ENCODE results near the gene S1PR3.

DNA sequence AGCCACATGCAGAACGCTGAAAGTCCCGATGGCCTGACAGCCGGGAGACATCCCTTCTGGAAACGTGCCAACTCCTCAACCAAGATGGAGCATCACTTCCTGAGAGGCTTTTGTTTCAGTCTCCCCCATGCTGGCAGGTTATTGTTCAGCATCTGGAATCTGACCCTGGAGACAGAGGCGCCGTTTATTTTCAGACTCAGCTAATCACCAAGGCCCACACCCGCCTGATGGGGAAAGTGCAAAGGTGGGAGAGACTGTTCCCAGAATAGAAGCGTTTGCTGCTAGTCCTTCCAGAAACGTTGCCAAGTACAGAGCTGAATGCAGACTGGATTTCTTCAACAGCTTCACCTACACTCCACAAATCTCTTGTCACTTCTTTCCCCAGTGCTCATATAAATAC, 41.8 kb upstream of the S1PR3 start:
- no peak for TF ChIP-seq EZH2 (optimal IDR thresholded peaks at IDR 0.05; ENCODE audit: low read depth, low read length)
- TF ChIP-seq, protein P1, sequence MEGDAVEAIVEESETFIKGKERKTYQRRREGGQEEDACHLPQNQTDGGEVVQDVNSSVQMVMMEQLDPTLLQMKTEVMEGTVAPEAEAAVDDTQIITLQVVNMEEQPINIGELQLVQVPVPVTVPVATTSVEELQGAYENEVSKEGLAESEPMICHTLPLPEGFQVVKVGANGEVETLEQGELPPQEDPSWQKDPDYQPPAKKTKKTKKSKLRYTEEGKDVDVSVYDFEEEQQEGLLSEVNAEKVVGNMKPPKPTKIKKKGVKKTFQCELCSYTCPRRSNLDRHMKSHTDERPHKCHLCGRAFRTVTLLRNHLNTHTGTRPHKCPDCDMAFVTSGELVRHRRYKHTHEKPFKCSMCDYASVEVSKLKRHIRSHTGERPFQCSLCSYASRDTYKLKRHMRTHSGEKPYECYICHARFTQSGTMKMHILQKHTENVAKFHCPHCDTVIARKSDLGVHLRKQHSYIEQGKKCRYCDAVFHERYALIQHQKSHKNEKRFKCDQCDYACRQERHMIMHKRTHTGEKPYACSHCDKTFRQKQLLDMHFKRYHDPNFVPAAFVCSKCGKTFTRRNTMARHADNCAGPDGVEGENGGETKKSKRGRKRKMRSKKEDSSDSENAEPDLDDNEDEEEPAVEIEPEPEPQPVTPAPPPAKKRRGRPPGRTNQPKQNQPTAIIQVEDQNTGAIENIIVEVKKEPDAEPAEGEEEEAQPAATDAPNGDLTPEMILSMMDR (IDR thresholded peaks at IDR 0.05; ENCODE audit: low read length): no peak
